ENCODE measurements around the gene CCDC30.
A peak's percentile ranks its signal among the peaks of the same experiment; 100 is the strongest.

- TF ChIP-seq POLR2A (IDR thresholded peaks at IDR 0.05) (peak; percentile 49), CTCF (IDR thresholded peaks at IDR 0.05) (no peak)
These were observed 6.4 kb upstream of the CCDC30 start for GRCh38 chr1:42456754-42457089.

All from transverse colon (tissue), 3 donors.